Measurements from ENCODE around the gene RALGAPA2.

GRCh38 chr20:20404633-20405032 is 307.8 kb downstream of the RALGAPA2 start:
- TF ChIP-seq EZH2 (IDR thresholded peaks at IDR 0.05; ENCODE audit: low read depth, unreplicated experiment) (no peak), POLR2AphosphoS5 (IDR thresholded peaks at IDR 0.05; ENCODE audit: low read depth) (no peak), EZH2phosphoT487 (IDR thresholded peaks at IDR 0.05; ENCODE audit: unreplicated experiment) (no peak)
- TF ChIP-seq, protein P1, sequence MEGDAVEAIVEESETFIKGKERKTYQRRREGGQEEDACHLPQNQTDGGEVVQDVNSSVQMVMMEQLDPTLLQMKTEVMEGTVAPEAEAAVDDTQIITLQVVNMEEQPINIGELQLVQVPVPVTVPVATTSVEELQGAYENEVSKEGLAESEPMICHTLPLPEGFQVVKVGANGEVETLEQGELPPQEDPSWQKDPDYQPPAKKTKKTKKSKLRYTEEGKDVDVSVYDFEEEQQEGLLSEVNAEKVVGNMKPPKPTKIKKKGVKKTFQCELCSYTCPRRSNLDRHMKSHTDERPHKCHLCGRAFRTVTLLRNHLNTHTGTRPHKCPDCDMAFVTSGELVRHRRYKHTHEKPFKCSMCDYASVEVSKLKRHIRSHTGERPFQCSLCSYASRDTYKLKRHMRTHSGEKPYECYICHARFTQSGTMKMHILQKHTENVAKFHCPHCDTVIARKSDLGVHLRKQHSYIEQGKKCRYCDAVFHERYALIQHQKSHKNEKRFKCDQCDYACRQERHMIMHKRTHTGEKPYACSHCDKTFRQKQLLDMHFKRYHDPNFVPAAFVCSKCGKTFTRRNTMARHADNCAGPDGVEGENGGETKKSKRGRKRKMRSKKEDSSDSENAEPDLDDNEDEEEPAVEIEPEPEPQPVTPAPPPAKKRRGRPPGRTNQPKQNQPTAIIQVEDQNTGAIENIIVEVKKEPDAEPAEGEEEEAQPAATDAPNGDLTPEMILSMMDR (conservative IDR thresholded peaks at IDR 0.05; ENCODE audit: low read depth in 2 of 2), result no peak
